ENCODE results near the gene LRRC27. TPM values are rescaled to one million over a fixed set of nuclear protein-coding genes. Genes with fewer than 3 reads are reported as not detected.
A peak's percentile ranks its signal among the peaks of the same experiment; 100 is the strongest.

The LRRC27 gene
- total and polyA plus RNA-seq, 7 donors: 1.4 to 15.5 (median 6.2) TPM

GRCh38 chr10:132302421-132303310 lies 29.3 kb upstream of the LRRC27 start:
- TF ChIP-seq POLR2AphosphoS5 (IDR thresholded peaks at IDR 0.05): no peak
- no peak for TF ChIP-seq POLR2A (IDR thresholded peaks at IDR 0.05)
- TF ChIP-seq EP300 (IDR thresholded peaks at IDR 0.05): no peak
- peak; percentile 60 for DNase-seq
- WGBS, 2 donors: 86 to 88% methylated on average over 29 of the region's 29 CpGs

GRCh38 chr10:132303361-132304115 lies 28.5 kb upstream of the LRRC27 start:
- peaks cover 0 to 13% (median 11%) of the 10 kb centered on the region in 4 donors for H3K4me1 ChIP-seq
- no peaks in the 10 kb centered on the region for H3K27me3 ChIP-seq
- H3K27ac ChIP-seq: no peak overlapping the region
- DNase-seq: peak; percentile 56
- TF ChIP-seq EP300 (IDR thresholded peaks at IDR 0.05) (no peak), CTCF (IDR thresholded peaks at IDR 0.05) (no peak), POLR2A (IDR thresholded peaks at IDR 0.05) (no peak), POLR2AphosphoS5 (IDR thresholded peaks at IDR 0.05) (no peak)
- intact Hi-C loops (cut with DNase I): no loop called here
- WGBS, 2 donors: 88 to 89% methylated on average over 21 of the region's 21 CpGs
- H3K36me3 ChIP-seq: no peaks in the 10 kb centered on the region
- no peaks in the 10 kb centered on the region for H3K9me3 ChIP-seq
- no peak overlapping the region for H3K4me3 ChIP-seq

More at GRCh38 chr10:132302421-132303310, 29.3 kb upstream of the LRRC27 start:
- Histone ChIP-seq H3K27ac (no peak overlapping the region), H3K27me3 (no peaks in the 10 kb centered on the region), H3K4me3 (no peak overlapping the region), H3K4me1 (peaks cover 0 to 10% (median 9%) of the 10 kb centered on the region in 4 donors), H3K36me3 (no peaks in the 10 kb centered on the region), H3K9me3 (no peaks in the 10 kb centered on the region)
- intact Hi-C loops (cut with DNase I): no loop called here

DNA sequence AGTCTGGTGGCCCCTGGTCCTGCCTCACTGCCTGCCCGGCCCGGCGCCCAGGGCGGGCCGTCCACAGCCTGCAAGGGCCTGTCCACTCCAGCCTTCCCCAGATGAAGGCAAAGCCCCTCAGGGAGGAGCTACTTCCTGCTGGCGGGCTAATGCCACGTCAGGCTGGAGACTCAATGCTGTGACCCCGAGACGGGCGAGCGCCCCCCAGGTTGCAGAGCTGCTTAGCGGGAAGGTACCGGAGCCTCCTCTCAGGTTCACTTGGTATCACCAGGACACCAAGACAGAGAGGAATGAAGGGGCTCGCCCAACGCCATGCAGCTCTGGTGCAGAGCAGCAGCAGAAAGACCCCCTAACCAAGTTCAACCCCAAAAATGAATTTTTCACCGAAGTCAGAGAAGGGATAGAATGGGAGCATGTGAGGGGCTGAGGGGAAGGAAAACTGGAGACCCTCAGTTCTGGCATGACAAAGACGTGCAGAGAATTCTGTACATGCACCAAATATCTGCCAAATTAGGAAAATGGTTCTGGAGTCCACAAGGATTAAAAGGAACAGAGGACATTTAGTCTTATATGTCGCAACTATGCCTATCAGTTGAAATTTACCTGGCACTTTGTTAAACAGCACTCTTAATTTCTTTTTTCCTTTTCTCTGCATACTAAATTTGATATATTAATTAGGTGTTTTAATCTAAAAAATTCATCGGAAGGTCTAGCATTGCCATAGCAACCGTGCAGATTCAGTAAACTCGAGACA lies 27.1 kb upstream of the LRRC27 start:
- Histone ChIP-seq H3K4me3 (no peak overlapping the region), H3K4me1 (peaks cover 0 to 19% (median 16%) of the 10 kb centered on the region in 4 donors), H3K9me3 (no peaks in the 10 kb centered on the region), H3K27ac (no peak overlapping the region), H3K36me3 (no peaks in the 10 kb centered on the region), H3K27me3 (no peaks in the 10 kb centered on the region)
- peak; percentile 44 for DNase-seq
- intact Hi-C loops (cut with DNase I): loop anchor here (5.0 kb wide), 1 partner anchor 33 kb away; no protein-coding TSS in a partner anchor
- TF ChIP-seq POLR2AphosphoS5 (IDR thresholded peaks at IDR 0.05) (no peak), POLR2A (IDR thresholded peaks at IDR 0.05) (no peak), CTCF (IDR thresholded peaks at IDR 0.05) (no peak), EP300 (IDR thresholded peaks at IDR 0.05) (no peak)
- 92 to 95% methylated on average over 21 of the region's 21 CpGs for WGBS, 2 donors

DNA sequence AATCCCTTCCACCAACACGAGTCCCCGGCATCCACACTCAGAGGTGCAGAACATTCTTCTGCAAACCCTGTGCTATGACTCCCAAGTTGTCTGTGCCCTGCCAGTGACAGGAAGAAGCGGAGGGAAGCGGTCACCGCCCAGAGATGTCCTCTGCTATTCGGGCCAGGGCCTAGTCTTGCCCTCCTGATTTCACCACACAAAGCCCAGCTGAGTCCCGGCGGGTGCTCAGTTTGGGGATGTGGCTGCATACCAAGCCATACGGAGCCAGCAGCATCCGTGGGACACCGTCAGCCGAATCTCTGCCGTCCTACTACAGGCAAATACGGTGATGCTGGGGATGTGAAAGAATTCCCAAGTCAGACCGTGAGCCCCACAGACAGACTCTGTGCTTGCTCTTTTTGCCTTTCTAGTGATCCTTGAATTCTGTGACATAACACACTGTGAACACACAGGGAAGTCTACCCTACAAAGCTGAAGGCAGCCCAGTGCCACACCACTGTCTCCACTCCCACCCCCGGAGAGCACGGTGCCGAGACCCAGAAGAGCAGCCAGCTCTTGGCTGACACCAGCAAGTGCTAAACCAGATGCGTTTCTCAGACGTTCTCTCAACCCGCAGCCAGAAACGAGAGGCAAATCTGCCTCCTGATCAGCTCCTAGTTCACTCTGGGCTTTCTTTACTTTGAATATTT lies 26.2 kb upstream of the LRRC27 start:
- H3K27me3 ChIP-seq: no peaks in the 10 kb centered on the region
- H3K36me3 ChIP-seq: no peaks in the 10 kb centered on the region
- no peak overlapping the region for H3K4me3 ChIP-seq
- peak; percentile 49 for DNase-seq
- intact Hi-C loops (cut with DNase I): loop anchor here (5.0 kb wide), 1 partner anchor 33 kb away; no protein-coding TSS in a partner anchor
- 92 to 94% methylated on average over 22 of the region's 22 CpGs for WGBS, 2 donors
- H3K4me1 ChIP-seq: peaks cover 0 to 19% (median 16%) of the 10 kb centered on the region in 4 donors
- H3K9me3 ChIP-seq: no peaks in the 10 kb centered on the region
- TF ChIP-seq CTCF (IDR thresholded peaks at IDR 0.05) (no peak), POLR2A (IDR thresholded peaks at IDR 0.05) (no peak), EP300 (IDR thresholded peaks at IDR 0.05) (no peak), POLR2AphosphoS5 (IDR thresholded peaks at IDR 0.05) (no peak)
- no peak overlapping the region for H3K27ac ChIP-seq
